ENCODE results near the gene NMUR2.

The NMUR2 gene

GRCh38 chr5:152367554-152367953 is 37.5 kb downstream of the NMUR2 start:
- no peak for DNase-seq

- DNase-seq = no peak
Measured at GRCh38 chr5:152366716-152367115, 38.4 kb downstream of the NMUR2 start.

- DNase-seq = peak in 1 of 3 experiments; percentile 45
Measured at GRCh38 chr5:152364899-152365298, 40.2 kb downstream of the NMUR2 start.

DNA sequence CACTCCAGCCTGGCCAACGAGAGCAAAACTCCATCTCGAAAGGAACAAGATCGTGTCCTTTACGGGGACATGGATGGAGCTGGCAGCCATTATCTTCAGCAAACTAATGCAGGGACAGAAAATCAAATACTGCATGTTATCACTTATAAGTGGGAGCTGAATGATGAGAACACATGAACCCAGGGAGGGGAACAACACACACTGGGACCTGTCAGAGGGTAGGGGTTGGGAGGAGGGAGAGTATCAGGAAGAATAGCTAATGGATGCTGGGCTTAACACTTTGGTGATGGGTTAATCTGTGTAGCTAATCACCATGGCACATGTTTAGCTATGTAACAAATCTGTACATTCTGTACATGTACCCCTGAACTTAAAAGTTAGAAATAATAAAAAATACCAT is 40.9 kb downstream of the NMUR2 start:
- no peak for DNase-seq

- no peak for DNase-seq
Measured at GRCh38 chr5:152358861-152359568, 46.1 kb downstream of the NMUR2 start.

DNA sequence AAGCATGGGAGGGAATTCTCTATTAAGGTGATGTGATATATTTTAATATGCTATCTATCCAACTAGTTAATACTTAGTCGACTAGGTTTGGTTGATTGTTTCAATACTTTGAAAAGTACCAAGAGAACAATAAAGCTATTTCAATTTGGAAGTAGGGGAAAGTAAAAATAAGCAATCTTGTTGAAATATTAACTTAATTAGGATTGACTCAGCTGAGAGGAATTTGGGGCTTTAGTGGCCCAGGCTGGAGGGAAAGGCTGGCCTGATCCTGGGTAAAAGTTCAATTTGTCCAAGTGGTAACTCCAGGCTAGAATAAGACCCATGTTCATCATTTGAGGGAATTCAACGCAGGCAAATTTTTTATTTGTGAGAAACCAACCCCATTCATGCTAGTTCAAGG is 48.6 kb downstream of the NMUR2 start:
- no peak for DNase-seq

GRCh38 chr5:152355061-152355460 is 50.0 kb downstream of the NMUR2 start:
- no peak for DNase-seq

DNA sequence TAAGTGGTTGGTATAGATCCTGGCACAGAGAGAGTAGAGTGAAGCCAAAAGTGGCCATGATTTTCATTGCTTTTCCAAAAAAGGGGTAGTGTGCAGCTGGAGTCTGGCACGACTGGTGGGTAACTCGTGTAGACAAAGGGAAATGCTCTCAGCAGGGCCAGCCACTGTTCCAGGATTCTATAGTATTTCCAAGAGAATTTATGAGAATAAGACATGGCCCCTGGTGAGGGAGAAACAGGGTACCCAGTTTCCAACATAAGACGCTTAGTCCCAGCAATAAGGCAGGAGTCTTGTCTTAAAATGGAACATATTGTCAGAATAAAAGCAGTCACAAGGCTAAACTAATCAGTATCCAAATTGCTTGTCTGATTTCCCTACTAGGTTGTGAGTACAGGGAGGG is 52.1 kb downstream of the NMUR2 start:
- no peak for DNase-seq

DNA sequence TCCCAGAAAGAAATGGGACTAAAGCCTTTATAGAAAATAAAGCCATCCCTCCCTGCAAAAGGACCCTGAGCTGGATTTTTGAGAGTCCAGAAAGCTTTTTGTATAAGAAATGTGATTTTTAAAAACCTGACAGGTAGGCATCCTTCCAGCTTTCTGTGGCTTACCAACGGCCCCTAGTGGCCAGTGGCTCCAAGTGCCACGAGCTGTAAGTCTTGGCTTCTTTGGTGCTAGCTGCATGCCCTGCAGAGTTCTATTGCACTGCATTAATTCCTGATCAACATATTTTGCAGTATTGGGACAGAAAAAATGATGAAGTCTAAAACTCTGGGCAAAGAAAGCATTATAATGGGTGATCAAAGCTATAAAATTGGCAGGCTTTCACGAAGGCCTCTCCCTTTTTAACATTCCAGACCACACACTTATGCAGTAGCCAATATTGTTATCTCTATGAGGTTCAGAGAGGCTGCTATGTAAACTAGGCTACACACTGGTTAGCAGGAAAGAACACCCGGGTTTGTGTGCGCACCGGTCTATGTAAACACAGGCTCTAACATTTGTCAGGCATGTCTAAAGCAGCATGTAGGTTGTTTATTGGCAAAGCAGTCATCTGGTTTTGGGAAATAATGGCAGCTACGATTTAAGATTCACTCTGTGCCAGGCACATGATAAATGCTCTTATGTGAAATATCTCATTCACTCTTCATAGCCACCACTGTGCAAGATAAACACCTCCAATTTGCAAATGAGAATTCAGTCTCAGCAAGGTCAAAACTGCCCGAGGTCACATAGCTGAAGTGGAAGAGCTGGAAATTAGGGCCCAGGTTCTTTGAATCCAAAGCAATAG is 55.2 kb downstream of the NMUR2 start:
- DNase-seq = peak; percentile 43 to 64 (median 60)
